Measurements from ENCODE around the gene NCKAP5.

- no peak for TF ChIP-seq CTCF (IDR thresholded peaks at IDR 0.05; ENCODE audit: borderline replicate concordance, extremely low read depth, low read length, poor library complexity, severe bottlenecking)
- no peak for TF ChIP-seq EZH2 (IDR thresholded peaks at IDR 0.05; ENCODE audit: borderline replicate concordance, low read depth, low read length, severe bottlenecking)
Measured at GRCh38 chr2:133138693-133139092, 429.6 kb downstream of the NCKAP5 start.

All from DND-41 (cell line).